Esophagus squamous epithelium (tissue), 4 donors: ENCODE data around the gene EPHA8.

Experiments
- CTCF ChIP-seq, 6 experiments: fragments of 450-650 bp in 4 of 6; fragments of 200-600 bp in 2 of 6; sonication (generic) in 2 of 6; IDR thresholded peaks; one replicate each; pipeline ENCODE4 v1.5.1; 2016 to 2019; ENCODE audit warnings: antibody characterized with exemption in 6 of 6, mild to moderate bottlenecking in 4 of 6, moderate library complexity in 4 of 6
- POLR2A ChIP-seq, 4 donors: fragments of 450-650 bp; IDR thresholded peaks; one replicate each; pipeline ENCODE4 v1.6.1; 2017; ENCODE audit warnings: antibody characterized with exemption in 4 of 4, mild to moderate bottlenecking in 4 of 4, moderate library complexity in 3 of 4

- TF ChIP-seq CTCF (IDR thresholded peaks at IDR 0.05) (no peak), POLR2A (IDR thresholded peaks at IDR 0.05) (no peak)
These were observed 10.0 kb upstream of the EPHA8 start for GRCh38 chr1:22553104-22553880.
